ENCODE results near the gene LDLR. TPM values are rescaled to one million over a fixed set of nuclear protein-coding genes. Genes with fewer than 3 reads are reported as not detected.

The LDLR gene
- total RNA-seq, 3 donors from 2014 or later (not counting 1 experiment from before 2014, with no cell fraction given): 84.7 to 172 (median 112) TPM

DNA sequence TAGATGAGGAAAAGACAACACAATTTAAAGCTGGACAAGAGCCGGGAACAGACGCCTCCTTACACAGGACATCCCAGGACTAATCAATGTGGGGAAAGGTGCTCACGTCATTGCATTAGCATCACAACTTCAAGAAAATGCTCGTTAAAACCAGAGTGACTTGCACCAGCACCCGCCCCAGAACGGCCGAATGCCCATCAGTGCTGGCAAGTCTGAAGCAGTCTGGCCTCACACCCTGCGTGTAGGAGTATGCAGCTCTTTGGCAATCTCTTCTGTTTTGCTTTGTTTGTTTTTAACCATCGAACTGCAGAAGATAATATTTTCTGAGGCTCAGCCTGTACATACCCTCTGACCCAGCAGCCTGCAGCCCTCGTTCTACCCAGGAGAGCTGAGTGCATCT lies 44.8 kb upstream of the LDLR start:
- Histone ChIP-seq H3K9me3 (ENCODE audit: control insufficient read depth, insufficient read depth, low read length) (no peaks in the 10 kb centered on the region), H3K27me3 (ENCODE audit: control insufficient read depth, insufficient read depth, low read length) (no peaks in the 10 kb centered on the region), H3K4me1 (ENCODE audit: control insufficient read depth, insufficient read depth, low read length) (peaks cover 13% of the 10 kb centered on the region), H3K27ac (ENCODE audit: low read length) (no peak overlapping the region), H3K36me3 (ENCODE audit: control insufficient read depth, insufficient read depth, low read length) (peaks cover 20% of the 10 kb centered on the region), H3K4me3 (ENCODE audit: low read length) (no peak overlapping the region)
- no peaks in the 10 kb centered on the region for H3K27me3 Mint-ChIP-seq (ENCODE audit: low read depth in 2 of 2)
- H3K4me1 Mint-ChIP-seq: peaks cover 12 to 13% of the 10 kb centered on the region in 2 donors
- TF ChIP-seq, protein P1, sequence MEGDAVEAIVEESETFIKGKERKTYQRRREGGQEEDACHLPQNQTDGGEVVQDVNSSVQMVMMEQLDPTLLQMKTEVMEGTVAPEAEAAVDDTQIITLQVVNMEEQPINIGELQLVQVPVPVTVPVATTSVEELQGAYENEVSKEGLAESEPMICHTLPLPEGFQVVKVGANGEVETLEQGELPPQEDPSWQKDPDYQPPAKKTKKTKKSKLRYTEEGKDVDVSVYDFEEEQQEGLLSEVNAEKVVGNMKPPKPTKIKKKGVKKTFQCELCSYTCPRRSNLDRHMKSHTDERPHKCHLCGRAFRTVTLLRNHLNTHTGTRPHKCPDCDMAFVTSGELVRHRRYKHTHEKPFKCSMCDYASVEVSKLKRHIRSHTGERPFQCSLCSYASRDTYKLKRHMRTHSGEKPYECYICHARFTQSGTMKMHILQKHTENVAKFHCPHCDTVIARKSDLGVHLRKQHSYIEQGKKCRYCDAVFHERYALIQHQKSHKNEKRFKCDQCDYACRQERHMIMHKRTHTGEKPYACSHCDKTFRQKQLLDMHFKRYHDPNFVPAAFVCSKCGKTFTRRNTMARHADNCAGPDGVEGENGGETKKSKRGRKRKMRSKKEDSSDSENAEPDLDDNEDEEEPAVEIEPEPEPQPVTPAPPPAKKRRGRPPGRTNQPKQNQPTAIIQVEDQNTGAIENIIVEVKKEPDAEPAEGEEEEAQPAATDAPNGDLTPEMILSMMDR (IDR thresholded peaks at IDR 0.05): no peak
- ATAC-seq (no peak), DNase-seq (no peak)
- 96% methylated on average over 10 of the region's 10 CpGs for WGBS (ENCODE audit: insufficient coverage)
- H3K27ac Mint-ChIP-seq: no peak overlapping the region
- intact Hi-C loops (cut with micrococcal nuclease): no loop called here
- no peak overlapping the region for H3K4me3 Mint-ChIP-seq
- peaks cover 10% of the 10 kb centered on the region for H3K36me3 Mint-ChIP-seq
- no peaks in the 10 kb centered on the region for H3K9me3 Mint-ChIP-seq

DNA sequence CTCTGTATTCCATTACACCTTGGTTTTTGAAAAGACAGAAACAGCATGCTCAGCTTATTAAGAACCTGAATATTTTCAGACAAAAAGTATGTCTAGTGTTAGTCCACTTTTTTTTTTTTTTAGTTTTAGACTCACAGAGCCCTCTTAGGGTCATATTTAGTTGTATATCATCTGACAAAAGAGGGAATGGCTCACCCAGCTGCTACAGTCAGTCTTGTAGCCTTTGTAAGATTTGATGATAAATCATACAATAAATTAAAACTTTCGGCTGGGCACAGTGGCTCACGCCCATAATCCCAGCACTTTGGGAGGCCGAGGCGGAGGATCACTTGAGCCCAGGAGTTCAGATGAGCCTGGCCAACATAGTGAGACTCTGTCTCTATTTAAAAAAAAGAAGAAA lies 43.7 kb upstream of the LDLR start:
- WGBS (ENCODE audit: insufficient coverage): 100% methylated on average over 4 of the region's 4 CpGs
- DNase-seq (no peak), ATAC-seq (no peak)
- H3K27me3 Mint-ChIP-seq (ENCODE audit: low read depth in 2 of 2): no peaks in the 10 kb centered on the region
- H3K4me1 ChIP-seq (ENCODE audit: control insufficient read depth, insufficient read depth, low read length): peaks cover 24% of the 10 kb centered on the region
- no peaks in the 10 kb centered on the region for H3K27me3 ChIP-seq (ENCODE audit: control insufficient read depth, insufficient read depth, low read length)
- intact Hi-C loops (cut with micrococcal nuclease): no loop called here
- no peak overlapping the region for H3K4me3 ChIP-seq (ENCODE audit: low read length)
- peaks cover 15 to 19% of the 10 kb centered on the region in 2 donors for H3K4me1 Mint-ChIP-seq
- no peak overlapping the region for H3K27ac Mint-ChIP-seq
- H3K9me3 Mint-ChIP-seq: no peaks in the 10 kb centered on the region
- no peaks in the 10 kb centered on the region for H3K9me3 ChIP-seq (ENCODE audit: control insufficient read depth, insufficient read depth, low read length)
- H3K36me3 Mint-ChIP-seq: peaks cover 10% of the 10 kb centered on the region
- TF ChIP-seq, protein P1 (IDR thresholded peaks at IDR 0.05): no peak
- no peak overlapping the region for H3K27ac ChIP-seq (ENCODE audit: low read length)
- peaks cover 20% of the 10 kb centered on the region for H3K36me3 ChIP-seq (ENCODE audit: control insufficient read depth, insufficient read depth, low read length)
- no peak overlapping the region for H3K4me3 Mint-ChIP-seq

DNA sequence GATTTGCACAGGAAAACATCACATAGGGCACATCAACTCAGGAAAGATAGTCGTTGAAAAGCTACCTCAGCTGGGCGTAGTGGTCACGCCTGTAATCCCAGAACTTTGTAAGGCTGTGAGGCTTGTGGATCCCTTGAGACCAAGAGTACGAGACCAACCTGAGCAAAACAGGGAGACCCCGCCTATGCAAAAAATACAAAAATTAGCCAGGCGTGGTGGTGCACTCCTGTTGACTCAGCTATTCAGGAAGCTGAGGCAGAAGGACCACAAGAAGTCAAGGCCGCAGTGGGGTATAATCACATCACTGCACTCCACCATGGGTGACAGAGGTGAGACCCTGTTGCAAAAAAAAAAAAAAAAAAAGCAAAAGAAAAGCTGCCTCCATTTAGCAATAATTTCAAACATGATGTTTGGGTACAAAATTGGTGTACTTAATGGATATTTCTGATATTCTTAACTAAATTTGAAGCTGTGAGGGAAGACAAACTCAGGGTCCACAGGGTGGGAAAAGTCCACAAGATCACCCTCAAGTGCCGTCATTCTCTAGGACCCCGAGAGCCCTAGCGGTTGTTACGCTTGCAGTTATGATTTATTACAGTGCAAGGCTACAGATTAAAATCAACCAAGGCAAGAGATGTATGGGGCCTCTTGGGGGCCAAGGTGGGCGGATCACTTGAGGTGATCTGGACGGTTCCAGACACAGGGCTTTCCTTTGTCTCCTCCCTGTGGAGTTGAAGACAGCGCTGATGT lies 42.5 kb upstream of the LDLR start:
- DNase-seq (no peak), ATAC-seq (no peak)
- Mint-ChIP-seq H3K27me3 (ENCODE audit: low read depth in 2 of 2) (no peaks in the 10 kb centered on the region), H3K4me3 (no peak overlapping the region), H3K4me1 (peaks cover 15 to 19% of the 10 kb centered on the region in 2 donors), H3K9me3 (no peaks in the 10 kb centered on the region), H3K27ac (no peak overlapping the region), H3K36me3 (peaks cover 10% of the 10 kb centered on the region)
- no peak overlapping the region for H3K4me3 ChIP-seq (ENCODE audit: low read length)
- no peak overlapping the region for H3K27ac ChIP-seq (ENCODE audit: low read length)
- WGBS (ENCODE audit: insufficient coverage): 85% methylated on average over 14 of the region's 14 CpGs
- H3K9me3 ChIP-seq (ENCODE audit: control insufficient read depth, insufficient read depth, low read length): no peaks in the 10 kb centered on the region
- H3K27me3 ChIP-seq (ENCODE audit: control insufficient read depth, insufficient read depth, low read length): no peaks in the 10 kb centered on the region
- intact Hi-C loops (cut with micrococcal nuclease): no loop called here
- peaks cover 12% of the 10 kb centered on the region for H3K36me3 ChIP-seq (ENCODE audit: control insufficient read depth, insufficient read depth, low read length)
- TF ChIP-seq, protein P1 (IDR thresholded peaks at IDR 0.05): no peak
- H3K4me1 ChIP-seq (ENCODE audit: control insufficient read depth, insufficient read depth, low read length): peaks cover 32% of the 10 kb centered on the region

DNA sequence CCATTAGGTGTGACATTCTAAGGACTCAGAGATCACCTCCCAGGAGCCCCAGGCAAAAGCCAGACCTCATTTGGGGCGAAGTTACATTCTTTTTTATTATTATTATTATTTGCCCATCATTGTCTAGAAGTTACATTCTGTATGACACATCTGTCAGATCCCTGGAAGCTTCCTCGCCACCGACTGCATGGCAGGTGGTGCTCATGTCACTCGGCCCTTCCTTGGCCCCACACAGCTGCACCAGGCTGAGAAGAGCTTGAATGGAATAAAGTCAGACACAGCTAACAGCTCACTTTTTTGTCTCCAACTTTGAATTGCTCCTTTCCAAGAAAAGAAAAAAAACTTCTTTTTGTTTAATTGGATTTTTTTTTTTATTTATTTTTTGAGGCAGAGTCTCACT lies 41.4 kb upstream of the LDLR start:
- intact Hi-C loops (cut with micrococcal nuclease): no loop called here

More for the DNA sequence above, 41.4 kb upstream of the LDLR start:
- peaks cover 4% of the 10 kb centered on the region for H3K36me3 ChIP-seq (ENCODE audit: control insufficient read depth, insufficient read depth, low read length)
- ATAC-seq: no peak
- H3K27ac ChIP-seq (ENCODE audit: low read length): no peak overlapping the region
- Mint-ChIP-seq H3K36me3 (peaks cover 10% of the 10 kb centered on the region), H3K27ac (peak overlapping the region in 1 of 2 donors; percentile 80), H3K9me3 (no peaks in the 10 kb centered on the region), H3K27me3 (ENCODE audit: low read depth in 2 of 2) (no peaks in the 10 kb centered on the region), H3K4me3 (no peak overlapping the region), H3K4me1 (peaks cover 15 to 19% of the 10 kb centered on the region in 2 donors)
- no peaks in the 10 kb centered on the region for H3K27me3 ChIP-seq (ENCODE audit: control insufficient read depth, insufficient read depth, low read length)
- TF ChIP-seq, protein P1 (IDR thresholded peaks at IDR 0.05): no peak
- H3K4me3 ChIP-seq (ENCODE audit: low read length): no peak overlapping the region
- DNase-seq: no peak
- H3K9me3 ChIP-seq (ENCODE audit: control insufficient read depth, insufficient read depth, low read length): no peaks in the 10 kb centered on the region
- WGBS (ENCODE audit: insufficient coverage): 81% methylated on average over 3 of the region's 4 CpGs
- peaks cover 37% of the 10 kb centered on the region for H3K4me1 ChIP-seq (ENCODE audit: control insufficient read depth, insufficient read depth, low read length)
